Endodermal cell (in vitro differentiated cells): Measurements from ENCODE around the gene PRKCA. TPM values are rescaled to one million over a fixed set of nuclear protein-coding genes. Genes with fewer than 3 reads are reported as not detected.

Source experiments
- DNase-seq: peaks from one replicate; pipeline ENCODE4 v3.0.0-alpha.2; 2017
- H3K27ac ChIP-seq: 2 replicates; pipeline ENCODE4 v1.5.1; 2013; ENCODE audit warnings: mild to moderate bottlenecking, low read depth, low read length, moderate library complexity
- H3K27me3 ChIP-seq: 2 replicates; pipeline ENCODE4 v1.6.1; 2013; ENCODE audit warnings: mild to moderate bottlenecking, low read length, moderate library complexity; ENCODE audit not compliant: insufficient read depth, control insufficient read depth, poor library complexity, severe bottlenecking
- H3K36me3 ChIP-seq: 2 replicates; pipeline ENCODE4 v1.7.0; 2013; ENCODE audit warnings: mild to moderate bottlenecking, low read length, moderate library complexity; ENCODE audit not compliant: control insufficient read depth, insufficient read depth
- H3K4me1 ChIP-seq: one replicate; pipeline ENCODE4 v1.7.0; 2013; ENCODE audit warnings: low read length; ENCODE audit not compliant: control insufficient read depth, insufficient read depth
- H3K4me3 ChIP-seq: 2 replicates; pipeline ENCODE4 v1.5.1; 2013; ENCODE audit warnings: mild to moderate bottlenecking, low read length, moderate library complexity
- H3K9ac ChIP-seq: 2 replicates; pipeline ENCODE4 v1.6.1; 2013; ENCODE audit warnings: mild to moderate bottlenecking, low read length, moderate library complexity; ENCODE audit not compliant: poor library complexity, severe bottlenecking; ENCODE audit errors: extremely low read depth
- H3K9me3 ChIP-seq: 2 replicates; pipeline ENCODE4 v1.6.1; 2013; ENCODE audit warnings: mild to moderate bottlenecking, low read length, moderate library complexity; ENCODE audit not compliant: control insufficient read depth
- H3K27ac Mint-ChIP-seq: 2 replicates; pipeline ENCODE4 v1.8.0; 2020; ENCODE audit warnings: mixed read lengths
- H3K27me3 Mint-ChIP-seq: 2 replicates; pipeline ENCODE4 v1.8.0; 2021; ENCODE audit warnings: mild to moderate bottlenecking, mixed read lengths; ENCODE audit not compliant: insufficient read depth
- H3K36me3 Mint-ChIP-seq: 2 replicates; pipeline ENCODE4 v1.8.0; 2020; ENCODE audit warnings: low read depth, mixed read lengths
- H3K4me1 Mint-ChIP-seq: 2 replicates; pipeline ENCODE4 v1.8.0; 2020; ENCODE audit warnings: mixed read lengths
- H3K4me3 Mint-ChIP-seq: 2 replicates; pipeline ENCODE4 v1.8.0; 2020; ENCODE audit warnings: mild to moderate bottlenecking, moderate library complexity, mixed read lengths
- H3K9me3 Mint-ChIP-seq: 2 replicates; pipeline ENCODE4 v1.8.0; 2020; ENCODE audit warnings: mild to moderate bottlenecking, mixed read lengths
- WGBS, 2 experiments: methylation state at CpG; one replicate each; pipeline versions ENCODE4 v1.1.5 to v1.1.7; 2013; ENCODE audit warnings: missing lambda C conversion rate in 2 of 2, mixed read lengths in 1 of 2; ENCODE audit not compliant: insufficient coverage in 1 of 2, insufficient read length in 1 of 2; 5-methylcytosine and 5-hydroxymethylcytosine counted together
- total RNA-seq, 2 donors: library from RNA; stranded (reverse); fragmentation: NEBNext Ultra II Directional in 1 of 2; extraction: Animal tissue kit (Norgen Biotek cat#: 25700) in 1 of 2; gene quantifications; 2 replicates in 1 of 2; 3 replicates in 1 of 2; pipeline ENCODE4 v1.2.1, GENCODE V29; 2021
- TF ChIP-seq, protein P1 (sequence below): fragments of 200-600 bp; sonication (generic); conservative IDR thresholded peaks from 2 replicates; pipeline ENCODE4 v1.5.0; 2021; ENCODE audit warnings: antibody characterized with exemption, mild to moderate bottlenecking

The PRKCA gene
- total RNA-seq, 2 donors from 2014 or later, result 8.7 to 14.6 TPM

DNA sequence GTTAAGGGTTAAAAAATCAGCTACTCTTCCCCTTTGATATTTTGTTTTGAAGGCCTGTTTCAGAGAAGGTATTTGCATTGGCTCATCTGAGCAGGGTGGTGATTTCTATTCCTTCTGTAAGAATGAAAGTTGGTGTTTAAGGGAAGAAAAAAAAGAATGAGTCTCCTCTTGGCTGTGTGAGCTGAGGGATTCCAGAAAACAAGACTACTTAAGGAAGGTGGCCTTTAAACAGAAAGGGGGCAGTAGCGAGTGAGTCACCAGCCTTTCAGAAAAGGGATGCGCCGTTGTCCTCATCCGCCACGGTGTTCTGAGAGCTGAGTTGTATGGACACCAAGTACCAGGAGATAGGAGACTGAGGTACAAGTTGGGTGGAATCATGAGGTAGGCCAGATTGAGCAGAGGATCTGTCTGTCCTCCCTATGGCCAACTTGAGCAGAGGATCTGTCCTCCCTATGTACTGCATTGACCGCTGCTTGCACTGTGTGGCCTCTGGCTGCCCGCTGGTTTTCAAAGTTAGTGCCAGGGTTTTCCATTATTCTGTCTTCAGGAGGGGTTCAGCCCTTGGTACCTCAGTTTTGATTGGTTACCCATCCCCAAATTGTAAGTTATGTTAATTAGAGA lies 8.2 kb downstream of the PRKCA start:
- WGBS, 2 experiments, result 88 to 90% methylated on average over 6 to 7 of the region's 7 CpGs
- Histone ChIP-seq H3K9me3 (no peaks in the 10 kb centered on the region), H3K9ac (no peak overlapping the region), H3K27ac (no peak overlapping the region), H3K4me1 (no peaks in the 10 kb centered on the region), H3K27me3 (no peaks in the 10 kb centered on the region), H3K4me3 (no peak overlapping the region), H3K36me3 (no peaks in the 10 kb centered on the region)
- Mint-ChIP-seq H3K4me1 (peaks cover 8% of the 10 kb centered on the region), H3K27me3 (no peaks in the 10 kb centered on the region), H3K4me3 (no peak overlapping the region), H3K9me3 (no peaks in the 10 kb centered on the region), H3K36me3 (no peaks in the 10 kb centered on the region), H3K27ac (no peak overlapping the region)
- DNase-seq, result peak; percentile 82
- TF ChIP-seq, protein P1, sequence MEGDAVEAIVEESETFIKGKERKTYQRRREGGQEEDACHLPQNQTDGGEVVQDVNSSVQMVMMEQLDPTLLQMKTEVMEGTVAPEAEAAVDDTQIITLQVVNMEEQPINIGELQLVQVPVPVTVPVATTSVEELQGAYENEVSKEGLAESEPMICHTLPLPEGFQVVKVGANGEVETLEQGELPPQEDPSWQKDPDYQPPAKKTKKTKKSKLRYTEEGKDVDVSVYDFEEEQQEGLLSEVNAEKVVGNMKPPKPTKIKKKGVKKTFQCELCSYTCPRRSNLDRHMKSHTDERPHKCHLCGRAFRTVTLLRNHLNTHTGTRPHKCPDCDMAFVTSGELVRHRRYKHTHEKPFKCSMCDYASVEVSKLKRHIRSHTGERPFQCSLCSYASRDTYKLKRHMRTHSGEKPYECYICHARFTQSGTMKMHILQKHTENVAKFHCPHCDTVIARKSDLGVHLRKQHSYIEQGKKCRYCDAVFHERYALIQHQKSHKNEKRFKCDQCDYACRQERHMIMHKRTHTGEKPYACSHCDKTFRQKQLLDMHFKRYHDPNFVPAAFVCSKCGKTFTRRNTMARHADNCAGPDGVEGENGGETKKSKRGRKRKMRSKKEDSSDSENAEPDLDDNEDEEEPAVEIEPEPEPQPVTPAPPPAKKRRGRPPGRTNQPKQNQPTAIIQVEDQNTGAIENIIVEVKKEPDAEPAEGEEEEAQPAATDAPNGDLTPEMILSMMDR, result peak; percentile 70

DNA sequence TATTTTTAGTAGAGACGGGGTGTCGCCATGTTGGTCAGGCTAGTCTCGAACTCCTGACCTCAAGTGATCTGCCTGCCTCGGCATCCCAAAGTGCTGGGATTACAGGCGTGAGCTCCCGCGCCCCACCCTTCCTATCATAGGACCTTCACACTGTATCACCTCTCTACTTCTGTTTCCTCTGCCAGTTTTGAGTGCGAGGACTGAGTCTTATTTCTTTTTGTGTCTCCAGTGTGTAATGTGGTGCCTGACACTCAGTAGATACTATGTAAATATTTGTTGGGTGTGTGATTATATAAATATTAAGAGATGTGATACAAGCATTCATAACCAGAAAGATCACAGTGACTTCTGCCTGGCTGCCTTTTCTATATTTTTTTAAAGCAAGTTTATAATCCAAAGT lies 10.5 kb downstream of the PRKCA start:
- DNase-seq, result no peak
- Histone ChIP-seq H3K4me3 (no peak overlapping the region), H3K36me3 (no peaks in the 10 kb centered on the region), H3K27me3 (no peaks in the 10 kb centered on the region), H3K4me1 (no peaks in the 10 kb centered on the region), H3K27ac (no peak overlapping the region), H3K9ac (no peak overlapping the region), H3K9me3 (no peaks in the 10 kb centered on the region)
- Mint-ChIP-seq H3K9me3 (no peaks in the 10 kb centered on the region), H3K27ac (no peak overlapping the region), H3K27me3 (no peaks in the 10 kb centered on the region), H3K4me1 (peaks cover 6% of the 10 kb centered on the region), H3K4me3 (no peak overlapping the region), H3K36me3 (no peaks in the 10 kb centered on the region)
- 92 to 94% methylated on average over 4 to 8 of the region's 8 CpGs for WGBS, 2 experiments
- TF ChIP-seq, protein P1, result no peak

DNA sequence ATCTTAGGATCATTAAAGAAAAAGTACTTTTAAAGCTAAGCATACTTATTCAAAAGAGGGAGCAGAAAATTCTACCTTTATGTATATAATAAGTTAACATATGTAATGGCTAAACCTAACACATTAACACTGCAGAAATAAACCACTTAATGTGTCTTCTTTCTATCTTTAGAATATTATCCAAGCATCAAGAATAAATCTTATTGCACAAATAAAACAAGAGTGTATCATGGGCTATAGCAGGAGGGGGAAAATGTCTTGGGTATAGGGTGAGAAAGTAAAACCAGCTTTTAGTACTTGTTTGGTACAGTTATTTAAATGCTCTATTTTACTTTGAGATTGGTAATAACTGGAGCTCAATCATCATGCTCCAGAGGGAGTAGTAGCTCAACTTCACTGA lies 10.9 kb downstream of the PRKCA start:
- Histone ChIP-seq H3K9me3 (no peaks in the 10 kb centered on the region), H3K36me3 (no peaks in the 10 kb centered on the region), H3K27ac (no peak overlapping the region), H3K9ac (no peak overlapping the region), H3K4me3 (no peak overlapping the region), H3K4me1 (no peaks in the 10 kb centered on the region), H3K27me3 (no peaks in the 10 kb centered on the region)
- H3K36me3 Mint-ChIP-seq, result no peaks in the 10 kb centered on the region
- H3K4me1 Mint-ChIP-seq, result peaks cover 6% of the 10 kb centered on the region
- TF ChIP-seq, protein P1, result no peak
- DNase-seq, result no peak
- no peak overlapping the region for H3K27ac Mint-ChIP-seq
- no peaks in the 10 kb centered on the region for H3K9me3 Mint-ChIP-seq
- no peaks in the 10 kb centered on the region for H3K27me3 Mint-ChIP-seq
- no peak overlapping the region for H3K4me3 Mint-ChIP-seq
